Measurements from ENCODE around the gene RMI1. TPM values are rescaled to one million over a fixed set of nuclear protein-coding genes. Genes with fewer than 3 reads are reported as not detected.
"Not testable (repeated sequence)": the region's sequence is repeated elsewhere in the genome, so short reads cannot be mapped to it uniquely, and the experiment has no call there.

The RMI1 gene
- total RNA-seq, 1 experiment from 2014 or later = 3.8 TPM

DNA sequence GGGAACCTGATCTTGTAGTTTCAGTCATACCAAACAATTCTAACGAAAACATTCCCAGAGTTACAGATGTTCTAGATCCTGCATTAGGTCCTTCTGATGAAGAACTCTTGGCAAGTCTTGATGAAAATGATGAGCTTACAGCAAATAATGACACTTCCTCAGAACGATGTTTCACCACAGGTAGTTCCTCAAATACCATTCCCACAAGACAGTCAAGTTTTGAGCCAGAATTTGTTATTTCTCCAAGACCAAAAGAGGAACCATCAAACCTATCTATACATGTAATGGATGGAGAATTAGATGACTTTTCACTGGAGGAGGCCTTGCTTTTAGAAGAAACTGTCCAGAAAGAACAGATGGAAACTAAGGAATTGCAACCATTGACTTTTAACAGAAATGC lies 21.0 kb downstream of the RMI1 start:
- DNase-seq (ENCODE audit: extremely low read depth, low read depth) = no peak

DNA sequence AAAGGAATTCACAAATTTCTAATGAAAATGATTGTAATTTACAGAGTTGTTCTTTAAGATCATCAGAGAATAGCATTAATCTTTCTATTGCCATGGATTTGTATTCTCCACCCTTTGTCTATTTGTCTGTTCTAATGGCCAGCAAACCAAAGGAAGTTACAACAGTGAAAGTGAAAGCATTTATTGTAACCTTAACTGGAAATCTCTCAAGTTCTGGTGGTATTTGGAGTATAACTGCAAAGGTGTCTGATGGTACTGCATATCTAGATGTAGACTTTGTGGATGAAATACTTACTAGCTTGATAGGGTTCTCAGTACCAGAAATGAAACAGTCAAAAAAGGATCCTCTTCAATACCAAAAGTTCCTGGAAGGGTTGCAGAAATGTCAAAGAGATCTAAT lies 21.7 kb downstream of the RMI1 start:
- DNase-seq (ENCODE audit: extremely low read depth, low read depth) = no peak

DNA sequence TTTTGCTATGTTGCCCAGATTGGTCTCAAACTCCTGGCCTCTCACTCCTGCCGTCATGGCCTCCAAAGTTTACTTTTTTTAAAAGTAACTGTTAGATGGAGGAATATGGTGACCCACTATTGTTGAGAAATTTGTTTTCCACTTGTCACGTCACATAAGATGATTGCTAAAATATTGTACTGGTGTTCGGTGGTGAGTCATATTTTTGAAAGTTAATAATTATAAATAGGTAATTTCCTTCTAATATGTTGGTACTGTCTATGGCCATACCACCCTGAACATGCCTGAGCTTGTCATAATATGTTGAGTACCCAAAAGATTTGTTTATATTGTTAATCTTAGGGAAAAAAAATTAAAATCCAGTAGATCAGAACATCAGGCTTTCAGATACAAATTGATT lies 22.6 kb downstream of the RMI1 start:
- no peak for DNase-seq (ENCODE audit: extremely low read depth, low read depth)

DNA sequence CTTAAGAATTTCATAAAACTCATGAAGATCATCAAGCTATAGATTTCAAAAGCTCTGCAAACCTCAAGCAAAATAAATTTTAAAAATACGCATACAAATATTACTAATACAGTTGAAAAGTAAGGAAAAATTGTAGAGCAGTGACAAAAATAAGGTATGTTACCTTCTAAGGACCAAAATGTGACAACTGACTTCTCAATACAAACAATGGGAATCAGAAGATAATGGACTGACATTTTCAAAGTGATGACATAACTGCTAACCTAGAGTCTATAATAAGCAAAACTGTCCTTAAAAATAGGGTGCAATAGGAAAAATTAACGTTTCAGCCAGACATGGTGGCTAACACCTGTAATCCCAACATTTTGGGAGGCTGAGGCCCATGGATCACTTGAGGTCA lies 27.1 kb downstream of the RMI1 start:
- DNase-seq (ENCODE audit: extremely low read depth, low read depth) = no peak

DNA sequence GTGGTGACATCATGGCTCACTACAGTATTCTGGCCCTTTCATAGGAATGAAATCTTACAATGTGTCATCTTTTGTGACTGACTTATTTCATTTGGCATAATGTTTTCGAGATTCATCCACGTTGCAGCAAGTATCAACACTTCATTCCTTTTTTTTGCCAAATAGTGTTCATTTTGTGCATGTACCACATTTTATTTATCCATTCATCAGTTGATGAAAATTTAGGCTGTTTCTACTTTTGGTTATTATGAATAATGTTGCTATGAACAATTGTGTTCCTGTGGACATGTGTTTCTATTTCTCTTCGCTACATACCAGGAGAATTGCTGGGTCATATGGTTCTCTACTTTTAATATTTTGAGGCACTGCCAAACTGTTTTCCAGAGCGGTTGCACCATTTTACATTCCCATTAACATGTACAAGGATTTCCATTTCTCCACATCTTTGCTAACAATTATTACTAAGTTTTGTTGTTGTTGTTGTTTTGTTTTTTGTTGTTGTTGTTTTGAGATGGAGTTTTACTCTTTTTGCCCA lies 43.5 kb downstream of the RMI1 start:
- no peak for DNase-seq (ENCODE audit: extremely low read depth, low read depth)

DNA sequence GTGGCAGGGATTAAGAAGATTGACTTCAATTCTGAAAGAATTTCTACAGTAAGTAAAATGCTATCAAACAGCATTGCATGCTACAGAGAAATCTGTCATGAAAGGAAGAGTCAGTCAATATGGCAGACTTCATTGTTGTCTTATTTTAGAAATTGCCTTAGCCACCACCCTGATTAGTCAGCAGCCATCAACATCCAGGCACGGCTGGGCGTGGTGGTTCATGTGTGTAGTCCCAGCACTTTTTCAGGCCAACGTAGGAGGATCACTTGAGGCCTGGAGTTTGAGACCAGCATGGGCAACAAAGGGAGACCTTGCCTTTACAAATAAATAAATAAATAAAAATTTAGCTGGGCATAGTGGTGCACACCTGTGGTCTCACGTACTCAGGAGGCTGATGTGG lies 46.6 kb downstream of the RMI1 start:
- DNase-seq (ENCODE audit: extremely low read depth, low read depth) = no peak

DNA sequence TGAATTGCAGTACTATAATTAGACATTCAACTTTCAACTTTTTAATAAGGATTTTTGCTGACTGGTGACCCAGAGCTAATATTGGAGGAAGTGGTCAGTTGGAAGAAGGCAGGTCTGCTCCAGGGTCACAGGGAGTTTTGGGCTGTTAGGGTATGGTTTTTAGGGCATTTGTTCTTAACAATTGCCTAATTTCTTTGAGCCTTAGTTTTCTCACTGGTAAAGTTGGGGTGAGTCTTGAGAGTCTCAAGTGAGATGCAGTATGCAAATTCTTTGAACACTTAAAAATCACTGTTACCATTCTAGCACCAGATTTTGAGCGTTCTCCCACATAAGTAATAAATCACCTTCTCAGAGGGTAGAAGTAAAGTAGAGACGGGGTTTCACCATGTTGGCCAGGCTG lies 50.9 kb downstream of the RMI1 start:
- DNase-seq (ENCODE audit: extremely low read depth, low read depth) = no peak

DNA sequence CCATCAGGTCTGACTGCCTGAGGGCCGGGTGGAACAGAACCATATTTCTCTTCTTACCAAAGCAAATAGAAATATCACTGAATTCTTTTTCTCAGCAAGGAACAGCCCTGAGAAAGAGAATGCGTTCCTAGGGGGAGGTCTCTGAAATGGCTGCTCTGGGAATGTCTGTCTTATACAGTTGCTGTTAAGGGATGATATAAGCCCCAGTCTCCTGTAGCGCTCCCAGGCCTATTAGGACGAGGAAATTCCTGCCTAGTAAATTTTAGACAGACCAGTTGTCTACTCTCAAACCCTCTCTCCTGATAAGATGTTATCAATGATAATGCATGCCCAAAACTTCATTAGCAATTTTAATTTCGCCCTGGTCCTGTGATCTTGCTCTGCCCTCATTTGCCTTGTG lies 61.3 kb downstream of the RMI1 start:
- not testable (repeated sequence) for DNase-seq (ENCODE audit: extremely low read depth, low read depth)

DNA sequence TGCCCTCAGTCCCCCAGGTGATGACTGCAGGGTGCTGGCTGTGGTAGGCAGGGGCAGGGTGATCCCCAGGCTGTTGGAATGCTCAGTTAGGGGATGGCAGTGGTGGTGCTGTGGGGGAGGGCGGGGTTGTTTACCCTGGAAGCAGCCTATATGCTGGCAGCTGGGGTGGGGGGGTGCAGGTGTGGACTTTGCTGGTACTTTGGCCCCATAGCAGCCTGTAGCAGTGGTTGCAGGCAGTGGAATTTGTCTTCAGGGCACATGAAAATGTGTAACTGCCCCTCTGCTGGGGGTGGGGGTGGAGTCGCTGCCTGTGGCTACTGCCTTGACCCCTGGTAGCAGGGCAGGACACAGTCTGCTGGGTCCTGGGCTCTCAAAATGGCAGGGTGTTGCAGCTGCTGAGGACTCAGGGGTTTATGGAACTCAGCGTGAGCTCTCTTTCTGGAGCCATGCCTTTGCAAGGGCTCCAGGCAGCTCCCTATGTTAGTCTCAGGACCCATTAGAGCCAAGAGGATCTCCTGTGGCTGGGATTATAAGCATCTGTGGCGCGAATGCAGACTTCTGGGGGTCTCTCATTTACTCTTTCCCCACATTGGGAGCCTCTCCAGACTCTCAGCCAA lies 65.0 kb downstream of the RMI1 start:
- DNase-seq (ENCODE audit: extremely low read depth, low read depth) = no peak

Small RNA genes within 50 kb of the gene (small RNA-seq; reads per million reads assigned to genes)
- 0 reads per million in 2 experiments for gene RF00019

Other genes with a start within 250 kb of the RMI1 start
- 4.4 and 6.8 TPM in 2 replicates for gene GKAP1, start 163.0 kb upstream of the RMI1 start, total RNA-seq (2014; rRNA removed; shearing (Covaris generic))
- gene KIF27, start 59.4 kb upstream of the RMI1 start, total RNA-seq (2014; rRNA removed; shearing (Covaris generic)) = 4.3 and 4.6 TPM in 2 replicates
- gene HNRNPK, start 590 bp upstream of the RMI1 start, total RNA-seq (2014; rRNA removed; shearing (Covaris generic)) = 840 and 845 TPM in 2 replicates